Fibroblast of skin of left quadriceps (primary cell): ENCODE data around the gene TPPP.
A peak's percentile ranks its signal among the peaks of the same experiment; 100 is the strongest.

Experiments
- DNase-seq, 2 experiments: peaks; one replicate each; pipeline ENCODE4 v3.0.0-alpha.2; 2013; ENCODE audit warnings: low read depth in 2 of 2

The TPPP gene

GRCh38 chr5:677131-678101, 15.7 kb downstream of the TPPP start:
- DNase-seq, result no peak

GRCh38 chr5:676699-677076, 16.5 kb downstream of the TPPP start:
- DNase-seq, result no peak

DNA sequence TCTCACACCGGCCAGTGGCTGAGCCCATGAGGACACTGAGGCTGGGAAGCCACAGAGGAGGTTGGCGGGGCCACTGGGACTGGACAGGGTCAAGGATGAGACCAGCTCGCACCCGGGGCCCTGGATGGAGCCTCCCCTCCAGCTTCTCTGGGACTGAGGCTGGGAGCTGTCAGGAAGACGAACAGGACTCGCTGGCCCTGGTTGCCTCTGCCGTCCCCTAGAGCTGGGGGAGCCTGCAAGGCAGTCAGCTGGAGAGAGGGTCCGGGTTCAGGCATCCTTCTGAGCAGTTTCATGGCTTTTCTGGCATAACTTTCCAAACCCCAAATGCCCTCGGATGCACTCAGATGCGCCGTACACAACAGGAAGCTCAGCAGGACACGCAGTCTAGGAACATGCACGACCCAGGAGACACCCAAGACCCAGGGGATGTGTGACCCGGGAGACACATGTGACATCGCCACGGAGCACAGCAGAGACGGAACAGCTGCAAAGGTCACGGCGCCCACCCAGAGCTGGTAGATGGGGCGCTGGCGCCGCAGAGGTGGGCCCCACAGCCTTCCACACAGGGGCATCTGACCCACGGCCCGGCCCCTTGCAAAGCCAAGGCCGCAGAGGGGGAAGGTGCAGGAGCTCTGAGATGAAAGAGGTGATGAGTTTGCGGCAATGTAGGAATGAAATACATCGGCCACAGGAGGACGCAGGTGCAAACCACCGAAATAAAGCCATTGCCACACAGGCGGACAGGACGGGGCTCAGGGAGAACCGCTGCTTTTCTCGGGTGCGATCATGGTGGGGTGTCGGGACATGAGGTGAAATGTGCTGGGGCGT, 17.1 kb downstream of the TPPP start:
- DNase-seq, result no peak

- no peak for DNase-seq
Measured at GRCh38 chr5:675111-675870, 17.9 kb downstream of the TPPP start.

GRCh38 chr5:674630-675011, 18.5 kb downstream of the TPPP start:
- DNase-seq, result no peak

DNA sequence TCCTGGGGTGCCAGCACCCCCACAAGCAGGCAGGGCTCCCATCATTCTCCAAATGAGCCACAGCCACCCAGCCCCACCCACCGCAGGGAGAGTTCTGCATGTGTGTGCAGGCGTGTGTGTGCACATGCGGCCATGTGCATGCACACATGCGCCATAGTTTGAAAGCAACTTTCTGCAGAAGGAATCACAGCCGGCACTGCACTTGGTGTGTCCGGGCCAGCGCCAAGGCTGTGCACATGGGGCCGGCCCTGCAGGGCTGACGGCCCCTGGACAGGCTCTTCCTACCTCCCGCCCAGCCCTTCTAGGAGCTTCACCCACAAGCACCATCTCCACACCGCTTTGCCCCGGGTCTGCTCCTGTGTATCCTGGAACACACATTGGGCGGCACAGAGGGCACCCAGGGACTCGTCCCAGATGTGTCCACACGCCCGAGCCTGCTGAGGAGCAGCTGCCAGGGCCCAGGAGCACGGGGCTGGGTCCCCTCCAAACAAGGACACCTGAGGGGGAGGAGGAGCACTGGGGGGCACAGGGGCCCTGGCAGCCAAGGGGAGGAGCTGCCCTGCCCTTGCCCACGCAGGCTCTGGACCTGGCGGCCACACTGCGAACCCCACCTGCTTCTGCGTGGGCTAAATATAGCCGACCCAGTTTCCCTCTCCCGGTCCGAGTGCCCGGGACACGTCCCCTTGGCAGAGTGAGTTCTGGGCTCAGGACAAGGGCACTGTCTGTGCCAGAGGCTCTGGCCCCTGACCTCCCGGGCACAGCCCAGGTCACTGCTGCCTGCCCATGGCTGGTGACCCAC, 19.1 kb downstream of the TPPP start:
- DNase-seq, result no peak

- DNase-seq, result no peak
Measured at GRCh38 chr5:673161-673830, 19.9 kb downstream of the TPPP start.

GRCh38 chr5:672329-673160, 20.6 kb downstream of the TPPP start:
- DNase-seq, result peak; percentile 29 to 30

GRCh38 chr5:671459-672328, 21.5 kb downstream of the TPPP start:
- peak; percentile 12 to 17 for DNase-seq

DNA sequence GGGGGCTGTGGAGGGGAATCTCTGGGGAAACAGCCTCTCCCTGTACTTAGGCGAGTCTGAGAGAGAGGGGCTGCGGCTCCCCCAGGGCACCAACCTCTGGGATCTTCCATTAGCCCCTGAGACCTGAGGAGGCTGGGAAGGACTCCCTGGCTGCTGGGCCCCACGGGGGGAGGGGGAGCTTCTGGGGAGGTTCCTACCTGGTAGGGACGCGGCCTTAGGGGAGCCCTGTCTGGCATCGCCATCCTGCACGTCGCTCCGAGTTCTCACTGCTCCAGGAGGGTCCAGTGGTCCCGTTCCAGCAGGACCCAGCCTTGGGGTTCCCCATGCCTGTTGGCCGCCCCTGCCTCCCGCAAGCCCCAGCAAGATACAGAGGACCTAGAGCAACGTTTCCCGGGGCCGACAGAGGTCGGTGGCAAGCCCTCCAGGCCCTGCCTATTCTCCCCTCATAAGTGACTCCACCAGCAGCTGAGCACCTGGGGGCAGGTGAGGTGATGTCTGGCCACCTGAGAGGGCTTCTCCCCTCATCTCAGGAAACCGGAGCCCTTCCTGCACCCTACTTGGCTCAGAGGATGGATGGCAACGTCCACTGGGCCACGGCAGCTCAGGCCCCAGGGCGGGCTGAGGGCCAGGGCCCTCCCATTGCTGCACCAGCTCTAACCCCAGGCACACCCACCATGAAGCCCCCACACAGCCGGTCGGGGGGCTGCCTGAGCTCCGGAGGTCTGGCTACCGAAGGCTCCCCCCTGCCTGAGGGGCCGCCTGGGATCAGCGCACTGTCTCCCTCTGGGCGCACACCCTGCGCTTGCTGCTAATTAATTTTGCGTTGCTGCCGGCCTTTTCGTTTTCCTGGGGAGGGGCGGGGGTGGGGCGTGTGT, 22.5 kb downstream of the TPPP start:
- DNase-seq, result no peak

DNA sequence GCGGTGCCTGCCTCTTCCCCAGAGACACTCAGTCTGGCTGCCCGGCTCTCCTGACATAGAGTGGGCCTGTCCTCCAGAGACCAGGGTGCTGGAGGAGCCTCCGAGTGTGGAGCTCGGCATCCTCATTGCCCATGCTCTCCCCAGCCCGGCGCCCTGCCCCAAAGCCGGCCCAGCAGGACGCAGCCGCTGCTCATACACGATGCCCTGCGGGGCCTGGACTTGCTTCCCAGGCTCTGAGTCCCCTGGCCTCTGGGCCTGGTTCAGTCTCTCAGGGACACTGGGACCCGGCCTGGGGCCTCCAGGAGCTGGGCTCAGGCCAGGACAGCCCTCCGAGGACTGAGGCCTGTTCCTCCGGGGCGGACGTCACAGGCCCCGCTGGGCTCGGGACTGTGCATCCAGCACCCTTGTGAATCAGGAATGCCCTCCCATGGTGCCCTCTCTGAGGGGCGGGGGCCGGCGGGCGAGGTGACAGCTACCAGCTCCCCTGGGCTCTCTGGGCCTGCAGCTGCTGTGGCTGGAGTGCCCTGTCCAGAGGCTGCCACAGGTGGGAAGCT, 23.2 kb downstream of the TPPP start:
- no peak for DNase-seq

DNA sequence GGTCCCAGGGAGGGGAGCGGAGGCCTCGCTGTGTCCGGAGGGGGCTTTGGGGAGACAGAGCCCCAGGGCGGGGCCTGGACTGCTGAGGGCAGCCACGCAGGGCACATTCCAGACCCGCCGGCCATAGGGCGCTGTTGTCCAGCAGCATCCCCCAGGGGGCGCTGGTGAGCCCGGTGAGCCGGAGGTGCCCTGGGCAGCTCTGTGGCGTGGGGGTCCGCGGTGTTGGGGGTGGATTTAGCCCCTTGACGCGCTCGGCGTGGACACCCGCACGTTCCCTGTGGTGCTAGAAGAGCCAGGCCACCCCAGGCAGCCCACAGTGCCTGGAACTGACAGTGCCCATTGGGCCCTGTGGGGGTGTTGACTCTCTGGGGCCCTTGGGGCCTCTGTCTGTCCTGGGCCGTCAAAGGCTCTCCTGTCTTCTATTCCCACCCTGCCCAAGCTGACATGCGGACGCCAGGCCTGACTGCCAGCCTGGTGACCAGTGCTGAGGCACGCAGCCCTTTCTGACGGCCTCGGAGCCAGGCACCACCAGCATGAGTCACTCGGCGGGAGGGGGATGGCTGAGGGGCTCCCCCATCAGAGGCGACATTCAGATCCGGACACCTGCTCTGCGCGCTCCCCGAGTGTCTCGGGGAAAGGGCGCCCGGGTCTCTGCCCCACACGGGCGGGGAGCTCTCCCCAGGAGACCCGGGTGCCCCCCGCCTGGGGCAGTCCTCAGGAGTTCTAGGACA, 23.9 kb downstream of the TPPP start:
- no peak for DNase-seq

DNA sequence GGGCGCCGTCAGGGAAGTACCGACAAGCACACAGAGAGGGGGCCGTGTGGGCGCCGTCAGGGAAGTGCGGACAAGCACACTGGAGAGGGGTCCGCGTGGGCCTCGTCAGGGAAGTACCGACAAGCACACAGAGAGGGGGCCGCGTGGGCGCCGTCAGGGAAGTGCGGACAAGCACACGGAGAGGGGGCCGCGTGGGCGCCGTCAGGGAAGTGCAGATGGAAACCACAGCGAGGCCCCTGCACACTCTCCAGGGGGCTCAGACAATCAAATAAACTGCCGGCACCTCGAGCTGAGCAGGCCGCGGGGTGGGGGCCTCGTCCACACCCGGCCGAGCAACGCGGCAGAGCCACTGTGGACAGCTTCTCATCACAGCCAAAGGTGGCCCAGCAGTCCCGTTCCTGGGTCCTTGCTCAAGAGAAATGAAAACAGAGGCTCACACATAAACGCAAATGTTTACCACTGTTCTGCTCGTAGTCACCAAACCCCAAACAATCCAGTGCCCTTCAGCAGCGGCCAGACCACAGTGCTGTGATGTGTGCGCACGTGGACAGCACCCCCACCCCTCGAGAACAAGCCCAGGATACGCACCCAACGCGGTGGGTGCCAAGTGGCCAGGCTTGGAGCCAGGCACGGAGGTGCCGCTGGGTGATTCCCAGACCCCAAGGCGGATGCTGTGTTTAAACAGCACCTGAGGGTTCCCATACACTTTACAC, 24.7 kb downstream of the TPPP start:
- DNase-seq, result no peak

GRCh38 chr5:666816-667498, 26.2 kb downstream of the TPPP start:
- DNase-seq, result no peak

- no peak for DNase-seq
Measured at GRCh38 chr5:665956-666711, 27.0 kb downstream of the TPPP start.
